KG1 (cell line): ENCODE data around the gene ROPN1L.
"Not testable (repeated sequence)": the region's sequence is repeated elsewhere in the genome, so short reads cannot be mapped to it uniquely, and the experiment has no call there.

ENCODE experiments used
- DNase-seq: peaks from one replicate; lab custom pipeline; 2025; lab: John Stamatoyannopoulos, UW

Gene ROPN1L

GRCh38 chr5:10502578-10502977 lies 60.9 kb downstream of the ROPN1L start:
- DNase-seq: no peak

- DNase-seq: no peak
Observed at GRCh38 chr5:10503321-10503720, 61.6 kb downstream of the ROPN1L start.

GRCh38 chr5:10503997-10504793 lies 62.5 kb downstream of the ROPN1L start:
- DNase-seq: no peak

- peak; percentile 52 for DNase-seq
Observed at GRCh38 chr5:10505517-10506095, 63.9 kb downstream of the ROPN1L start.

GRCh38 chr5:10506535-10506934 lies 64.9 kb downstream of the ROPN1L start:
- DNase-seq: no peak

GRCh38 chr5:10507575-10508096 lies 66.0 kb downstream of the ROPN1L start:
- no peak for DNase-seq

GRCh38 chr5:10509575-10509974 lies 67.9 kb downstream of the ROPN1L start:
- DNase-seq: no peak

- no peak for DNase-seq
Observed at GRCh38 chr5:10511741-10512640, 70.3 kb downstream of the ROPN1L start.

- no peak for DNase-seq
Observed at GRCh38 chr5:10513501-10514442, 72.1 kb downstream of the ROPN1L start.

- DNase-seq: not testable (repeated sequence)
Observed at GRCh38 chr5:10514572-10514971, 72.9 kb downstream of the ROPN1L start.
